ENCODE results near the gene DMGDH.

DMGDH gene

GRCh38 chr5:79011869-79012268, 57.6 kb downstream of the DMGDH start:
- DNase-seq (ENCODE audit: low spot score in 2 of 2) (no peak), ATAC-seq (ENCODE audit: low read depth) (no peak)
- peaks cover 8% of the 10 kb centered on the region for H3K9me3 Mint-ChIP-seq
- no peak overlapping the region for H3K4me3 Mint-ChIP-seq
- no peaks in the 10 kb centered on the region for H3K4me1 Mint-ChIP-seq
- H3K27ac Mint-ChIP-seq, result no peak overlapping the region
- peaks cover 5% of the 10 kb centered on the region for H3K36me3 Mint-ChIP-seq
- peaks cover 8% of the 10 kb centered on the region for H3K27me3 Mint-ChIP-seq

GRCh38 chr5:79011219-79011836, 58.1 kb downstream of the DMGDH start:
- Mint-ChIP-seq H3K27ac (no peak overlapping the region), H3K9me3 (peaks cover 8% of the 10 kb centered on the region)

GRCh38 chr5:79008362-79008761, 61.1 kb downstream of the DMGDH start:
- H3K36me3 Mint-ChIP-seq, result peaks cover 5% of the 10 kb centered on the region
- H3K4me3 Mint-ChIP-seq, result no peak overlapping the region
- H3K27ac Mint-ChIP-seq, result no peak overlapping the region
- DNase-seq (ENCODE audit: low spot score in 2 of 2), result no peak
- H3K9me3 Mint-ChIP-seq, result peaks cover 6% of the 10 kb centered on the region
- ATAC-seq (ENCODE audit: low read depth), result no peak
- H3K4me1 Mint-ChIP-seq, result no peaks in the 10 kb centered on the region
- H3K27me3 Mint-ChIP-seq, result peaks cover 2% of the 10 kb centered on the region

More at GRCh38 chr5:79011219-79011836, 58.1 kb downstream of the DMGDH start:
- H3K36me3 Mint-ChIP-seq, result peaks cover 5% of the 10 kb centered on the region
- DNase-seq (ENCODE audit: low spot score in 2 of 2), result no peak
- peak; percentile 29 for ATAC-seq (ENCODE audit: low read depth)
- peaks cover 8% of the 10 kb centered on the region for H3K27me3 Mint-ChIP-seq
- no peak overlapping the region for H3K4me3 Mint-ChIP-seq
- H3K4me1 Mint-ChIP-seq, result no peaks in the 10 kb centered on the region

- no peak overlapping the region for H3K27ac Mint-ChIP-seq
- peaks cover under 1% of the 10 kb centered on the region for H3K36me3 Mint-ChIP-seq
- ATAC-seq (ENCODE audit: low read depth), result no peak
- peaks cover 4% of the 10 kb centered on the region for H3K27me3 Mint-ChIP-seq
- peaks cover 2% of the 10 kb centered on the region for H3K9me3 Mint-ChIP-seq
- no peaks in the 10 kb centered on the region for H3K4me1 Mint-ChIP-seq
- DNase-seq (ENCODE audit: low spot score in 2 of 2), result no peak
- H3K4me3 Mint-ChIP-seq, result no peak overlapping the region
These were observed 61.6 kb downstream of the DMGDH start for GRCh38 chr5:79007872-79008271.

- H3K27me3 Mint-ChIP-seq, result peaks cover 6% of the 10 kb centered on the region
- no peaks in the 10 kb centered on the region for H3K9me3 Mint-ChIP-seq
These were observed 63.4 kb downstream of the DMGDH start for GRCh38 chr5:79005936-79006631.

GRCh38 chr5:79005151-79005550, 64.3 kb downstream of the DMGDH start:
- no peak for DNase-seq (ENCODE audit: low spot score in 2 of 2)
- peaks cover 6% of the 10 kb centered on the region for H3K27me3 Mint-ChIP-seq
- H3K4me1 Mint-ChIP-seq, result no peaks in the 10 kb centered on the region
- ATAC-seq (ENCODE audit: low read depth), result no peak
- H3K36me3 Mint-ChIP-seq, result no peaks in the 10 kb centered on the region
- no peak overlapping the region for H3K4me3 Mint-ChIP-seq
- no peaks in the 10 kb centered on the region for H3K9me3 Mint-ChIP-seq
- H3K27ac Mint-ChIP-seq, result no peak overlapping the region

More at GRCh38 chr5:79005936-79006631, 63.4 kb downstream of the DMGDH start:
- DNase-seq (ENCODE audit: low spot score in 2 of 2), result no peak
- Mint-ChIP-seq H3K27ac (no peak overlapping the region), H3K4me1 (no peaks in the 10 kb centered on the region), H3K4me3 (no peak overlapping the region), H3K36me3 (no peaks in the 10 kb centered on the region)
- no peak for ATAC-seq (ENCODE audit: low read depth)

GRCh38 chr5:79002374-79002773, 67.1 kb downstream of the DMGDH start:
- no peak for DNase-seq (ENCODE audit: low spot score in 2 of 2)
- ATAC-seq (ENCODE audit: low read depth), result no peak
- peaks cover 6% of the 10 kb centered on the region for H3K27me3 Mint-ChIP-seq

GRCh38 chr5:79001471-79001870, 68.0 kb downstream of the DMGDH start:
- Mint-ChIP-seq H3K4me1 (no peaks in the 10 kb centered on the region), H3K9me3 (no peaks in the 10 kb centered on the region), H3K36me3 (no peaks in the 10 kb centered on the region), H3K27ac (no peak overlapping the region), H3K4me3 (no peak overlapping the region), H3K27me3 (peaks cover 6% of the 10 kb centered on the region)
- no peak for ATAC-seq (ENCODE audit: low read depth)
- DNase-seq (ENCODE audit: low spot score in 2 of 2), result no peak

More at GRCh38 chr5:79002374-79002773, 67.1 kb downstream of the DMGDH start:
- H3K9me3 Mint-ChIP-seq, result no peaks in the 10 kb centered on the region
- no peak overlapping the region for H3K4me3 Mint-ChIP-seq
- H3K36me3 Mint-ChIP-seq, result no peaks in the 10 kb centered on the region
- no peak overlapping the region for H3K27ac Mint-ChIP-seq
- H3K4me1 Mint-ChIP-seq, result no peaks in the 10 kb centered on the region

GRCh38 chr5:78997090-78997489, 72.4 kb downstream of the DMGDH start:
- ATAC-seq (ENCODE audit: low read depth), result no peak
- H3K36me3 Mint-ChIP-seq, result no peaks in the 10 kb centered on the region
- no peaks in the 10 kb centered on the region for H3K4me1 Mint-ChIP-seq
- no peak overlapping the region for H3K4me3 Mint-ChIP-seq
- no peak for DNase-seq (ENCODE audit: low spot score in 2 of 2)
- H3K9me3 Mint-ChIP-seq, result peaks cover 2% of the 10 kb centered on the region
- H3K27me3 Mint-ChIP-seq, result peaks cover 2% of the 10 kb centered on the region
- H3K27ac Mint-ChIP-seq, result no peak overlapping the region

- ATAC-seq (ENCODE audit: low read depth) (no peak), DNase-seq (ENCODE audit: low spot score in 2 of 2) (no peak)
- H3K36me3 Mint-ChIP-seq, result no peaks in the 10 kb centered on the region
- no peaks in the 10 kb centered on the region for H3K4me1 Mint-ChIP-seq
- H3K27ac Mint-ChIP-seq, result no peak overlapping the region
- no peak overlapping the region for H3K4me3 Mint-ChIP-seq
- H3K9me3 Mint-ChIP-seq, result peaks cover 2% of the 10 kb centered on the region
- H3K27me3 Mint-ChIP-seq, result no peaks in the 10 kb centered on the region
These were observed 73.9 kb downstream of the DMGDH start for GRCh38 chr5:78995521-78996007.

- ATAC-seq (ENCODE audit: low read depth), result no peak
- no peak overlapping the region for H3K4me3 Mint-ChIP-seq
These were observed 76.3 kb downstream of the DMGDH start for GRCh38 chr5:78993165-78993564.

GRCh38 chr5:78992146-78992545, 77.3 kb downstream of the DMGDH start:
- Mint-ChIP-seq H3K27ac (no peak overlapping the region), H3K36me3 (no peaks in the 10 kb centered on the region), H3K27me3 (no peaks in the 10 kb centered on the region), H3K9me3 (peaks cover 2% of the 10 kb centered on the region), H3K4me1 (no peaks in the 10 kb centered on the region), H3K4me3 (no peak overlapping the region)
- ATAC-seq (ENCODE audit: low read depth) (no peak), DNase-seq (ENCODE audit: low spot score in 2 of 2) (no peak)

More at GRCh38 chr5:78993165-78993564, 76.3 kb downstream of the DMGDH start:
- no peaks in the 10 kb centered on the region for H3K36me3 Mint-ChIP-seq
- H3K4me1 Mint-ChIP-seq, result no peaks in the 10 kb centered on the region
- no peak for DNase-seq (ENCODE audit: low spot score in 2 of 2)
- peaks cover 2% of the 10 kb centered on the region for H3K9me3 Mint-ChIP-seq
- H3K27ac Mint-ChIP-seq, result no peak overlapping the region
- no peaks in the 10 kb centered on the region for H3K27me3 Mint-ChIP-seq

GRCh38 chr5:78989080-78989479, 80.4 kb downstream of the DMGDH start:
- Mint-ChIP-seq H3K27ac (no peak overlapping the region), H3K36me3 (no peaks in the 10 kb centered on the region), H3K4me3 (no peak overlapping the region), H3K4me1 (peaks cover 5% of the 10 kb centered on the region), H3K27me3 (no peaks in the 10 kb centered on the region), H3K9me3 (no peaks in the 10 kb centered on the region)
- ATAC-seq (ENCODE audit: low read depth) (no peak), DNase-seq (ENCODE audit: low spot score in 2 of 2) (no peak)

- Mint-ChIP-seq H3K27ac (peak overlapping the region; percentile 91), H3K4me3 (peak overlapping the region; percentile 86), H3K36me3 (no peaks in the 10 kb centered on the region), H3K9me3 (no peaks in the 10 kb centered on the region), H3K4me1 (peaks cover 18% of the 10 kb centered on the region), H3K27me3 (no peaks in the 10 kb centered on the region)
- ATAC-seq (ENCODE audit: low read depth) (peak; percentile 33), DNase-seq (ENCODE audit: low spot score in 2 of 2) (peak in 1 of 2 donors; percentile 20)
These were observed 83.7 kb downstream of the DMGDH start for GRCh38 chr5:78985725-78986223.
